NCI-H345 treated with DMSO at 0.1 percent for 48 hours (cell line): ENCODE data around the gene LHX5.
"Not testable (repeated sequence)": the region's sequence is repeated elsewhere in the genome, so short reads cannot be mapped to it uniquely, and the experiment has no call there.

Experiments
- DNase-seq: peaks from one replicate; lab custom pipeline; 2025; ENCODE audit not compliant: unreplicated experiment; lab: John Stamatoyannopoulos, UW

LHX5 gene

DNA sequence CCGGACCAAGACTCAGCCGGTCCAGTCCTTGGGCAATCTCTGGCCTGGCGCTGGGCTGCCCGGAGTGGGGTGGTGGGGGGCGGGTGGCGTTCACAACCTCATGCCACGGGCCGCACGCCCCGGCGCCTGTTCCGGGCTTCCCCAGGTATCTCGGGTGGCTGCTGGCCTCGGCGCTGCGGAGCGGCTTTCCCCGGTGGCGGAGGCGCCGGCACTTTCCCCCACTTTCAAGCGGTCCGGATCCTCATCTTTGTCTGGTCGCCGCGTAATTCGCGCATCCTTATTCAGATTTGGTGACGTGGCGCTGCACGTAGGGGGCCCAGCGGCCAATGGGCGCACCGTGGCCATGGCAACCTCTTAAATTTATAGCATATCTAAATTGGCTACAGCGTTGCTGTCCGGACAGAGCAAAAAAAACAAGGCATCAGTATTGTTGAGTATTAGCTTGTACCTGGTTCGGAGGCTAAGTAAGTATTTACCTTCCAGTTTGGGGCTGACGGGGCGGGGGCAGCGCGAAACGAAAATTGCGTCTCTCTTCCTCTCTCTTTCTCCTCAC lies at the start of gene LHX5:
TSS of gene LHX5 (minus strand) at position 253 of the 553 bp plus-strand sequence. CDS start 373 bp downstream, outside the sequence.
- DNase-seq, result no peak

DNA sequence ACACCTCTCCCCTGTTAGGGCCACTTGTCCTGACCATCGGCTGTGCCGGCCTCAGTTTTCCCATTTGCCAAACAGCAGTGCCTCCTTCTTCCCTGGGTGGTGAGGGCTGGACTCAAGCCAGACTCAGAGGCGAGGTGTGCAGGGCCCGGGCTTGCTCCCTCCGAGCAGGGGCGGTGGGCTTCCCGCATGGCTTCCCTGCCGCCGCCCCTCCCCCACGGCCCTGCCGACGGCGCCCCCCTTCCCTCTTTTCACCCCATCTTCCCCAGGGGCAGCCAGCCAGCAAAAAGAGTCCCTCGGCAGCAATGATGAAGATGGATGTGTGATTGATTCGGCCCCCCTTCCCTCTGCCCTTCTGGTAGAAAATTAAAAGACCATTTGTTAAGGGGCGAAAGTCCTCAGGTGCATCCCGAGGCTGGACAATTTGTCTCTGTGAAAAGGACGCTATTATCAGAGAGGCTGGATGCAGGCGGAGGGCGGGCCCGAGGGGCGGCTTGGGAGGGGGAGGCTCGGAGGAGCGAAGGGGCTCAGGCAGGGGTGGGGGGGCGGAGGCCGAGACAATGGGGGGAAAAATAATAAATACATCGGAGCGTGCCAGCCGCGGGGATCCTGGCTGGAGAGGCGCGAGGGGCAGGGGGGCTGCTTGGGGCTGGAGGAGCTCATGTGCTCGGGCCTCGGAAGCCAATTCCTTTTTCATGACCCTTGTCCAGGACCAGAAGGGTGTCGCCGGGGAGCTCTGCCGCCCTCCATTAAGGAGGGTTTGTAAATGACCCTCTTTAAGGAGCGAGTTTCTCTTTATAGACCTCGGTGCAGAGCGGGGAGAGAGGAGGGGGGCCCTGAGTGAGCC lies 48.0 kb upstream of the LHX5 start:
- no peak for DNase-seq

DNA sequence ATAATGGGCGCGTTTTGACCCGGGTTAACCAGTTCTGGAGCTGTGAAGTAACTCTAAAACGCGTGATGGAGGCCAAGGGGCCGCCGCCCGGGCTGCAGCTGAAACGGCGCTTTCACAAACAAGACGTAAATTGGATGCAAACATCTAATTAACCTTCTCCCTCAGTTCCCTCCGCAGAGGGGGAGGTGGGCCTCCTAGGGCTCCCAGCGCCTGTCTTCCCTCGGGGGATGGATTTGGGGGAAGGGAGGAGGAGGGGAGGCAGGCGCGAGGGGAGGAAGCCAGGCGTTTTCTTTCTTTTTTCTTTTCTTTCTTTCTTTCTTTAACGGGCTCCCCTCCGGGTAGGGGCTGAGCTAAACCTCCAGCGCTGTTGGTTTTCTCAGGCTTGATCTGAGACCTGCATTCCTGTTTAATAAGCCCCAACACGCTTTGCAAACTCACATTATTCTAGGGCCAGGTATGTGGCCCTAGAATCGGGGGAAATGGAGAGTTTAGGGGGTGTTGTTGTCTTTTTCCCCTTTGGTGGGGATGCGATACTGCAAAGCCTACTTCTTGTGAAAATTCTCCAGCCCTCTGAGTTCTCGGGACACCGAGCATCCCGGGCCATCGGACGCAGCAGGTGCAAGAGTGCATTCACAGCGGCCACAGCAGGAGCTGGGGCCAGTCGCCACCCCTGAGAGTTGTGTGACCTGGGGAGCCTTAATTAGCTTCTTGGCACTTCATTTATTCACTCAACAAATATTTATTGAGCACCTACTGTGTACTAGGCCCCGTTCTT lies 43.6 kb upstream of the LHX5 start:
- no peak for DNase-seq

DNA sequence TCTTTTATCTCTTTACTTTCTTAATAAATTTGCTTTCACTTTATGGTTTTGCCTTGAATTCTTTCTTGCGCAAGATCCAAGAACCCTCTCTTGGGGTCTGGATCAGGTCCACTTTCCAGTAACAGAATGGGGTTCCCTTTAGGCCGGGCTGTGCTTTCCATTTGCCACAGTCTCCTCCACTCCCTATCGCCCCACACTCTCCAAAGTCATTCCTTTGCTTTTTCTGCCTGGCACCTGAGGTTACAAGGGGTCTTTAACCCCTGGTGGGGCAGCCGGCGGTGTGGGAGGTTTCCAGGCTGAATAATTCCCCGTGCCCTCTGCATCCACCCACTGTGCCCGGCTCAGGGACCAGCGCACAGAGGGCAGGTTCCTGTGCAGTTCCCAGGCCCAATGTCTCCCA lies 42.9 kb upstream of the LHX5 start:
- no peak for DNase-seq

DNA sequence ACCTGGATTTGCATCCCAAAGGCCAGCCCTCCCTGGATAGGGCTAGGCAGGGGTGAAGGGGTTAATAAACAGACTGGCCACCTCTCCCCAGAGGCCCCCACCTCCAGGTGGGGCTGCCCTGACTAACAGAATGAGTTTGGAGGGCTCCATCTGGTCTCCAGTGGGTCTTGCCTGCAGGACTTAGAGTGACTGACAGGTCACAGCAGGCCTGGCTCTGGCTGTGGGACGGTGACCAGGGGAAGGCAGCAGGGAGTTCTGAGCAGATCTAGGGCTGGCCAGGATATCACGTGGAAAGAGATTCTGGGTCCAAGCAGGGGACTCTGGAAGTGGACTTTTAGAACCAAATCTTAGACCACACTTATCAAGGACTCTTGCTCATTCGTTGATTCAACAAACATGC lies 40.9 kb upstream of the LHX5 start:
- DNase-seq, result no peak

DNA sequence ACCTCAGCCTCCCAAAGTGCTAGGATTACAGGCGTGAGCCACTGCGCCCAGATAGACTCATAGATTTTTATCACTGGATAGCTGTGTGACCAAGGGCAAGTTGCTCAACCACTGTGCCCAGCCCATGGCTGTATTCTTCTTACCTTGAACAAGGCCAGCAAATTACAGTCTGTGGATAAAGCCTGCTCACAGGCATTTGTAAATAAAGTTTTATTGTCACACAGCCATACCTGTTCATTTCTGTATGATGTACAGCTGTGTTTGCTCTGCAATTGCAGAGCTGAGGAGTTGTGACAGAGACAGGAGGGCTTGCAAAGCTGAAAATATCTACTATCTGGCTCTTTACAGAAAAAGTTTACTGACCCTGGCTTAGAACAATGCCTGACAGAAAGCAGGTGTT lies 35.2 kb upstream of the LHX5 start:
- DNase-seq, result no peak

DNA sequence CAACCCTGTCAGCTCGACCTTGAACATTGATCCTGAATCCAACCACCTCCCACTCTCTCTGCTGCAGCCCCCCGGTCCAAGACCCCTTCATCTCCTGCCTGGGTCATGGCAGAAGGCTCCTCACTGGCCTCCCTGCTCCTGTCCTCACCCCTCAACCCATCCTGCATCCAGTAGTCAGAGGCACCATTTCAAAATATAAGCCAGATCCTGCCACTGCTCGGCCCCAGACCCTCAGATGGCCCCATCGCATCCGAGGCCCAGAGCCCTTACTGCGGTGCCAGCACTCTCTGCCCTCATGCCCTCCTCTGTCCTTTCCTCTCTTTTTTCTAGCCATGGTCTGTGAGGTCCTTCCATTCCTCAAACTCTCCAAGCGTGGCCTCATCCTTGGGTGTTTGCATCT lies 34.3 kb upstream of the LHX5 start:
- DNase-seq, result no peak

DNA sequence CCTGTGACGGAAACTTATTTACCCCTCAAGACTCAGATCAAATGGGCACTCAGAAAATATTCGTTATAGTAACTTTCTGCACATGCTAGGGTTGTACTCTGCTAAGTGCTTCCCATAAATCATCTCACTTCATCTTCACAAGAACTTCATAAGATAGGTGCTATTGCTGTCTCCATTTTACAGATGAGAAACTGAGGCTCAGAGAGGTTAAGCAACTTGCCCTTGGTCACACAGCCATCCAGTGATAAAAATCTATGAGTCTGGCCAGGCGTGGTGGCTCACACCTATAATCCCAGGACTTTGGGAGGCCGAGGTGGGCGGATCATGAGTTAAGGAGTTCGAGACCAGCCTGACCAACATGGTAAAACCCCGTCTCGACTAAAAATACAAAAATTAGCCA lies 33.2 kb upstream of the LHX5 start:
- DNase-seq, result no peak

DNA sequence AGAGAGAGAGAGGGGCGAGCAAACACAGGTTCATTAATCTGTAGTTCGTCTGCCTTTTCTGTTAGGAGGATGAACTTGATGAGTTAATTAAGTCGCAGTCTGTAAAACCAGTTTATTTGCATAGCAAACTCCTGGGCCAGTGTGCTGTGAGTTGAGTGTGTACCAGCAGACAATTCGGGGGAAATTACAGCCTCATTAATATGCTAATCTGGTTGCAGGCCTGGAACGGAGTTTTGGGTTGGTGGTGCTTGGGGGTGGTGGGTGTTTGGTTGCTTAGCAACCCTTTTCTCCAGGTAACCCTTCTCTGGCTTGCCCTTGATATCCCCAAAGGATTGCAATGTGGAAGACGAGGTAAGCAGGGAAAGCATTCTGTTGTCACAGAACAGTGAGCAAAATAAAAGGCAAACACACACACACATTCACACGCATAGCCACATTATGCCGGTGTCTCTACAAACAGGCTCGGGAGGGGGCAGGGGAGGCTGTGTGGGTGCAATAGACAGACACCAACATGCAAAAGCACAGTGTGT lies 29.2 kb upstream of the LHX5 start:
- no peak for DNase-seq

DNA sequence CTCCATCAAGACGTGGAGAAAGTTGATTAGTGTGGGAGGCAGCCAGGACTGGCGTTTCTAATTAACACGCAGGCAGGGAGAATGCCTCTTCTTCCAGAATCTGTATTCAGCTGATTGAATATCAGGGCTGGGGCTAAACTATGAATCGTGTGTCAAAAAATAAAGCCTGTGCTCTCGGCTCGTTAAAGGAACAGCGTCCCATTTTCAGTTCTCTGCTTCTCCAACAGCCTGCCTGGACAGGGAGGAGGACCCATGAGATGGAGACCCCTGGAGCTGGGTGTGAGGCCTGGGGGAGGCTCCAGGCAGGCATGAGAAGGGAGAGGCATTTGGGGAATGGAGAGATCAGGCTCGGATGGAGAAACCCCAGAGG lies 28.6 kb upstream of the LHX5 start:
- no peak for DNase-seq

DNA sequence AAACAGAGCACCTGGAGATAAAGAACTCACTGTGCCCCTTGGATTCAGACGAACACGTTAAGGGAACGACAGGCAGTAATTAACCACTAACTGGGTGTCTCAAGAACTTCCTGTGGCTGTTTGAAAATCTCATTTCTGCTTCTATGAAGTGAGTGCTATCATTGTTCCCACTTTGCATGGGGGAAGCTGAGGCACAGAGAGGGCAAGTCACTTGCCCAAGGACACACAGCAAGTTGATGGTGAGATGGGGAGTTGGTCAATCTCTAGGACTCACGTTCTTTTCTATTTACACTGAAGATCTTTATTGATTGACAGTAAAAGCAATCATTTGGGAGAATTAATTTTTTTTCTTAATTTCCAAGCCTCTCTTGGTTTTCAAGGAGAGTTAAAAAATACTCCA lies 26.8 kb upstream of the LHX5 start:
- no peak for DNase-seq

DNA sequence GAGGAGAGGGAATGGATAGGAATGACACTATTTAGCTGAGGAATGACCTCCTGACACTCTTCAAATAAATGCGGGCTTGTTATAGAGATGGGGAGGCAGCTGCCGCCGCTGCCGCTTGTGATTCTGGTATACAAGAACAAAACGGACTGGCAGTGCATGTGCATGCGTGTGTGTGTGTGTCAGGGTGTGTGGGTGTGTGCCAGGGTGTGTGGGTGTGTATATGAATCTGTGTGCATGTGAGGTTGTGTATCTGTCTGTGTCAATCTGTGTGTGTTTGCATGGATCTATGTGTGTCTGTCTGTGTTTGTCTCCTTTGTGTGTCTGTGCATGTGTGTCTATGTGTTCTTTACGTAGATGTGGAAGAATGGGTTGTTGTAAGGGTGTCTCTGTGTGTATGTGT lies 26.0 kb upstream of the LHX5 start:
- no peak for DNase-seq

DNA sequence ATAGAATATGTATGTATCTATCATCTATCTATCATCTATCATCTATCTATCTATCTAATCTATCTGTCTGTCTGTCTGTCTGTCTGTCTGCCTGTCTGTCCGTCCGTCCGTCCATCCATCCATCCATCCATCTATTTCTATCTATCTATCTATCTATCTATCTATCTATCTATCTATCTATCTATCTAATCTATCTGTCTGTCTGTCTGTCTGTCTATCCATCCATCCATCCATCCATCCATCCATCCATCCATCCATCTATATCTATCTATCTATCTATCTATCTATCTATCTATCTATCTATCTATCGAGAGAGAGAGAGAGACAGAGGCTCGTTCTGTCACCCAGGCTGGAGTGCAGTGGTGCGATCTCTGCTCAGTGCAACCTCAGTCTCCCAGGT lies 24.3 kb upstream of the LHX5 start:
- DNase-seq, result not testable (repeated sequence)

DNA sequence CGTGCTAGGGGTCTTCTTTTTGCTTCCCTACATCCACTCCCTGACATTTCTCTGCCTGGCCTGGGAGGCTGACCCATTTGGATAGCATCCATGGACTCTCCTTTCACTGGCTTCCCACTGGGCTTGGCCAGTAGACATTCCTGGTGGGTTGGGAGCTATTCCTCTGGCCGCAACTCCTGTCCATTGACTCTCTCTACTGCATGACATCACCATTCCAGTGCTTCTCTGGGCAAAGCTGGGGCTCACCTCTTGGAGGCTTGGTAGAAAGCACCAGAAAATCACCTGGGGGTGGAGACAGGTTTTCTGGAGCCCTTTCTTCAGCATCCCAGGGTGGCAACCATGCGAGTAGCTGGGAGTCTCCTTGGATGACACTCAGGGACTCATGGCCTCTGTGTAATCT lies 16.7 kb upstream of the LHX5 start:
- no peak for DNase-seq

DNA sequence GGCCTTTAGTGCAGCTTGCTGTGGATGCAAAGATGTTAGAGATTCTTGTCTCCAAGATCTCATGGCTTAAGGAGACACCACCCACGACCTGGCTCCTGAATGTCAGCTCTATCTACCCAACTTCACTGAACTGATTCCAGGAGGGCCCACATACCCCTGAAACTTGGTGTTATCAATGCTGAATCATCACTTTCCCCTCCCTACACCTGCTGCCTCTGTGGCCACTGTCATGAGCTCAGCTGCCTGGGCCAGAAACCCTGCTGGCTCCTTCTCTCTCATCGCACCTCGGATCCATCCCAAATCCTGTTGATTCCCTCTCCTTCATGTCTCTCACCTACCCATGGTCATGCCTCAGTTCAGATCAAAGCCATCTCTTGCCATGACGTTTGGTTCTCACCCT lies 15.1 kb upstream of the LHX5 start:
- DNase-seq, result no peak

DNA sequence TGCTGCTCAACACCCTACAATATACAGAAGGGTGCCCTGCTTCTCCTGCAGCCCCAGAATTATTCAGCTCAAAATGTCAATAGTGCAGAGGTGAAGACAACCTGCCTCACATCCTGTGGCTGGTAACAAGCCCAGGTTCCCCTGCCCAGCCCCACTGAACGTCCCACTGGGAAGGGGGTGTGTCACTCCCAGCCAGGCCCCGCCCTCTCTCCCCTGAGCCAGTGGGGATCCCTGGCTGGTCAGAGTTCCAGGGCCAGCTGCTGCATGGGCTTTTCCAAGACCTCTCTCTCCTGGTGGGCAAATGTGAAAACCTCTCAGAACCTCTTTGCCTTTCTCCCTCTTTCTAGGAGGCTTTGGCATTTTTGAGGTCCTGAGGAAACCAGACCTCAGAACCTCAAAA lies 13.7 kb upstream of the LHX5 start:
- DNase-seq, result no peak

DNA sequence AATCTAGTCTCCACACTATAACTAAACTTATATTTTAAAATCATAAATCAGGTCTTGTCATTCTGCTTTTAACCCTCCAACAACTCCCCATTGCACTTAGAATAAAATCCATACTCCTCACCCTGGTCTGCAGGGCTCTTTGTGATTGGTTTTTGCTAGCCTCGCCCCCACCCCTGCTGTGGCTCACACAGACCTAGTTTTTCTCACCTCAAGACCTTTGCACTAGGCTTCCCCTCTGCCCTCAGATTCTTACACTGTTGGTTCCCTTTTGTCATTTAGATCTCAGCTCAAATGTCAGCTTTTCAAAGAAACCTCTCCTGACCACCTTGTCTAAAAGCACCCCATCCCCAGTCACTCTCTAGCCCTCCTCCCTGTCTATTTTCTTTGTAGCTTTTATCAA lies 10.7 kb upstream of the LHX5 start:
- DNase-seq, result no peak

DNA sequence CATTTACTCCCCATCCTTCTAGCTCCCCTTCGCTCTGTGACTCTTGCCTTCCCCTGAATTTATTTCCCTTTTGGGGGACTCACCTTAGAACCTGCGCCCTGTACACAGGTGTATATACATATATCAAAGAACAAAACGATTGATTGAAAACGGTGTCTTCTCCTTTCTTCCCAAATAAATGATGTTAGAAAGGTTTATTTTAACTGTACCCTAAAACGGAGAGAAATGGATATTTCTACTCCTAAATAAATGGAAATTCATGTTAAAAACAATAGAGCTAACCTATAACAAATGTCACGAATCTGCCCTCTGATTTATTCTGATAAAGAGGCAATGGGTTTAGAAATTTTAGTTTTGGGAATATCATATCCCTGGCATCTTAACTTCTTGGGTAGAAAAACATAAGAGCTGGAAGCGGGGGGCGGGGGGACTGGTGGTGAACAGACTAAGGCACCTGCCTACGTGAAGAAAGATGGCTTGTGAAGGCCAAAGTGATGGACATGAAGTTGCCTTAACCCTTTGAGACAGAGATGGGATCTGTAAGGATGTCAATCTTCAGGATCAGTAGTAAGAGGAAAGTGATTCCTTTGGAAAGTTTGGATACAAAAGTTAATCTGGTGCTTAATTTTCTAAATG lies 8.8 kb upstream of the LHX5 start:
- DNase-seq, result no peak

DNA sequence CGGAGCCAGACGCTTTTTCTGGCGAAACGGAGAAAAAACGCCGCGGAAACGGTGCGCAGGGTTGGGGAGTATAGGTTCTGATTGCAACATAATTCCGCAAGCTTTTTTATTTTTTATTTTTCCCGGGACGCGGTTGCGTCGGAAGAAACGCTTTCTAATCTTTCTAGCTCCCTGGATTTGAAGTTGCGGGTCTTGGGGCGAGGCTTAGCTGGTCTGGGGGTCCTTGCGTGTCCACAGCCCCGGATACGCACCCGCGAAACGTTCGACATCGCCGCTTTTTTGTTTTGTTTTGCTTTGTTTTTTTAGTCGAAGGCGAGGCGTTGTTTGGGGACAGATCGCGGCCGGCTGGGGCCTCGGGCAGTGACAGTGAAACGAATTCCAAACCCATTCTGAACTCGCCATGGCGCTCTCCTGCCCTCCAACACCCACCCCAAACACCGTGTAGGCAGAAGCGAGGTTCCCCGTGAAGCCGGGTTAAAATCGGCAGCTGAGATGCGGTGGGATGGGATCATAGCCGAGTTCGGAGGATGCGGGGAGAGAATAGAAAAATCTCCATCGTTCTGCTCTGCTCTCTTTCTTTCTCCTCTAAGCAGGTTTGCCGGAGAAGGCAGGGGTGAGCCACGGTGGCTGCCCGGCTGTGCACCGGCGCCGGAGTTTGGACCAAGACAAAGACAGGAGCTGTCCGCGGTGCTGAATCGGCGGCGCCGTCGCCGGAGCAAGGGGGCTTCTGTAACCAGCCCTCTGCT lies 8.1 kb upstream of the LHX5 start:
- no peak for DNase-seq

DNA sequence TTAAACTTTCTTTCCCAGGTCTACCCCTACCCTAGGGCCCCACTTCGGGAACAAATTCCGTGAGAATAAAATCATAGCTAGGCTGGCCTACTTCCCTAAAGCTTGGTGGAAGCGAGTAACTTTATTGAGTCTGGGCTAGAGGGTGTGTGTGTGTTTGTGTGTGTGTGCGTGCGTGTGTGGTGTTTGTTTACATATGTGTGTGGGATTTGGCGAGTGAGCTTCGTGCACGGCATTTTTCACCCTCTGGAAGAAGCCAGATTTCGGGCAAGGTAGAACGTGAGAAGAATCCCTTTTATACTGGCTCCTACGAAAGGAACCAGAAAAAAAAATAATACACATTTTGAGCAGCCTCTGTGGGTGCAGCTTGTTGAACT lies 7.5 kb upstream of the LHX5 start:
- no peak for DNase-seq
